Astrocyte of the spinal cord (primary cell): ENCODE results near the gene AKT2.

Source experiments
- DNase-seq: peaks from one replicate; pipeline ENCODE4 v3.0.0; 2011; ENCODE audit warnings: low read depth, low spot score
- H3K4me3 ChIP-seq: 2 replicates; pipeline ENCODE4 v1.5.1; 2011; ENCODE audit warnings: low read depth, mild to moderate bottlenecking, low read length, moderate library complexity
- CTCF ChIP-seq: IDR thresholded peaks from 2 replicates; pipeline ENCODE4 v1.5.1; 2012; ENCODE audit warnings: low read depth, mild to moderate bottlenecking, low read length, inconsistent platforms
- in situ Hi-C: cut with HindIII; loops from 2 replicates; pipeline ENCODE4 v1.10.0; 2017; ENCODE audit warnings: low sequenced_read_pairs

AKT2 gene

DNA sequence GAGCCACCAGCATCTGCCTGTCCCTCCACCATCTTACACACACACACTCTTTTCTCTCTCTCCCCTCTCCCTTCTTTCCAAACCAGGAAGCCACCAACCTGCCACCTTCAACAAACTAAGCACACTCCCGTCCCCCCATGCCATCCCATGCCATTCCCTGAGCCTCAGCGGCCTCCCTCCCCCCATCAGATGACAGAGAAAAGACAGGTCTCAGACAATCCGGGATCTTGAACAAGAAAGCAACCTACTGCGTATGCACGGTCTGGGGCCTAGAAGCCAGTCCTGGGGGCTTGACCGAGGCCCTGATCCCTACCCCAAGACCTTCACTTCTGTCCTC lies 19.4 kb downstream of the AKT2 start:
- TF ChIP-seq CTCF: no peak
- no peak overlapping the region for H3K4me3 ChIP-seq
- in situ Hi-C loops: no loop called here
- DNase-seq: no peak

- no peak for TF ChIP-seq CTCF
- in situ Hi-C loops: no loop called here
- no peak overlapping the region for H3K4me3 ChIP-seq
- no peak for DNase-seq
Observed at GRCh38 chr19:40265055-40265762, 19.9 kb downstream of the AKT2 start.

DNA sequence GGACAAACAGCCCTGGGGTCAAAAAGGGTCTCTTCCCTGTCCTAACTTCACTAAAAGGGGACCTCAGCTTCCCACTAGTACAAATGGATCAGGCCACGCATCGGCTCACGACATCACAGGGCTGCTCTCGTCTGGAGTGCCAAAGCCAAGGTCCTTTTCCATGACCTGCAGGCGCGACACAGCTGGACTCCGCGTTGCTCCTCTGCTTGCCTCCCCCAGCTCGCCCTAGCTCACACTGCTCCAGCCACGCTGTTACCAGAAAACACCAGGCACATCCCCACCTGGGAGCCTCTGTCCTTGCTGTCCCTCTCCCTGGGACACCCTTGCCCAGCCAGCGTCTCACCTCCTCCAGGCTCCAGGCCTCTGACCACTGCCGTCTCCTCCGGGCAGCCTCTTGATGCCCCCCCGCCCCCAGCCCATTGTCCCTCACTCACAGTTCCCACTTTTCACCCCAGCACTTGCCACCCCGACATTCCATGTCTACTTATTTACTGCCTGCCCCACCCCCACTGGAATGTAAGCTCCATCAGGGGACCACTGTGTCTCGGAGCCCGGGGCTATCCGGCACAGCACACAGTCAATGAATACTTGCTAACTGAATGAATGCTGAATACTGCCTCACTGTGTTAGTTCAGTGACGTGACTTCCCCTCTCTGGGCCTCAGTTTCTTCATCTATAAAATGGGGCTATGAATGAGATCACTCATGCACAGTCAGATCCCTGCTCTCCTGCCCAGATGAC lies 20.7 kb downstream of the AKT2 start:
- TF ChIP-seq CTCF: no peak
- no peak for DNase-seq
- no peak overlapping the region for H3K4me3 ChIP-seq
- in situ Hi-C loops: no loop called here

GRCh38 chr19:40263440-40264313 lies 21.5 kb downstream of the AKT2 start:
- DNase-seq: no peak
- TF ChIP-seq CTCF: no peak
- in situ Hi-C loops: no loop called here
- H3K4me3 ChIP-seq: no peak overlapping the region

DNA sequence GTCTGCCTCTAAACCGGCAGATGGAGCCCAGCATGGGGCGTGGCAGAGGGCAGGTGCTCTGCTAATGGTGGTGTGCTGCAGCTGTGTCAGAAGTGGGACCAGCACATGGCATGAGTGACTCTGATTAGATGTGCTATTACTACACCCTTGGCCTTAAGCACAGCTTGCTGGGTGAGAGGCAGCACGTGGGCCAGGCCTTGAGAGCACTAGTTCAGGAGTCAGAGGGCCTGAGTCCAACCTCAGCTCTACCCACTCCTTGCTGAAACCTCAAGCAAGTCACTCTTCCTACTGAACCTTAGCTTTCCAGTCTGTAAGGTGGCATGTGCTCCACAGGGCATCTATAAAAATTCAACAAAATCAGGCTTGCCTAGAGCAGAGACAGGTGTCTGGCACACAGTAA lies 22.7 kb downstream of the AKT2 start:
- no peak for TF ChIP-seq CTCF
- in situ Hi-C loops: no loop called here
- H3K4me3 ChIP-seq: no peak overlapping the region
- no peak for DNase-seq

DNA sequence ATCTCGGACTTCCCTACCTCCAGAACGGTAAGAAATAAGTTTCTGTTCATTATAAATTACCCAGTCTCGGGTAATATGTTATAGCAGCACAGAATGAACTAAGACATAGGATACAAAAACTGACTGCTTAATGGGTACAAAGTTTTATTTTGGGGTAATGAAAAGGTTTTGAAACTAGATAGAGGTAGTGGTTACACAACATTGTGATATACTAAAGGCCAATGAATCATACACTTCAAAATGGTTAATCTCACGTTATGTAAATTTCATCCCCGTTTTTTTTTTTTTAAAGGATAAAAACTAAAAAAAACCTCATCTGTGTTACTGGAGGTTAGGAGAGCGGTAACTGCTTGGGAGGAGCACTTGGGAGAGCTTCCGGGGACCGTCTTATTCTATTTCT lies 23.5 kb downstream of the AKT2 start:
- in situ Hi-C loops: no loop called here
- DNase-seq: no peak
- H3K4me3 ChIP-seq: no peak overlapping the region
- no peak for TF ChIP-seq CTCF
